OCI-LY3 (cell line): Measurements from ENCODE around the gene CAV1.

Experiments
- H2AFZ ChIP-seq: fragments of 200-600, 300-600 bp; shearing (Covaris generic); 2 replicates; pipeline ENCODE4 v1.6.0; 2014; ENCODE audit warnings: antibody characterized with exemption, low read depth, low read length
- H3K27ac ChIP-seq: fragments of 200-600, 300-600 bp; sonication (generic); 2 replicates; pipeline ENCODE4 v1.5.1; 2014; ENCODE audit warnings: mild to moderate bottlenecking, low read length, moderate library complexity, mixed read lengths
- H3K27me3 ChIP-seq: fragments of 200-600, 300-600 bp; sonication (generic); 2 replicates; pipeline ENCODE4 v1.6.1; 2014; ENCODE audit warnings: low read depth, low read length, mixed read lengths
- H3K36me3 ChIP-seq: fragments of 200-600, 300-600 bp; sonication (generic); replicated peaks from 2 replicates; pipeline ENCODE3; 2014; ENCODE audit warnings: low read depth, low read length, mixed read lengths
- H3K4me1 ChIP-seq: fragments of 300-600, 200-600 bp; sonication (generic); 2 replicates; pipeline ENCODE4 v1.6.1; 2014; ENCODE audit warnings: low read length, mixed read lengths
- H3K4me2 ChIP-seq: fragments of 200-600, 300-600 bp; sonication (generic); 2 replicates; pipeline ENCODE4 v1.6.1; 2014; ENCODE audit warnings: low read length, mixed read lengths
- H3K4me3 ChIP-seq: fragments of 300-600, 200-600 bp; sonication (generic); 2 replicates; pipeline ENCODE4 v1.5.1; 2014; ENCODE audit warnings: antibody characterized with exemption, mild to moderate bottlenecking, low read length, moderate library complexity
- H3K79me2 ChIP-seq: fragments of 300-600, 200-600 bp; shearing (Covaris generic); 2 replicates; pipeline ENCODE4 v1.6.1; 2014; ENCODE audit warnings: mild to moderate bottlenecking, low read length, mixed read lengths
- H3K9ac ChIP-seq: fragments of 300-600, 200-600 bp; shearing (Covaris generic); 2 replicates; pipeline ENCODE4 v1.6.0; 2014; ENCODE audit warnings: mild to moderate bottlenecking, low read length, moderate library complexity
- H3K9me3 ChIP-seq: fragments of 200-600, 300-600 bp; shearing (Covaris generic); 2 replicates; pipeline ENCODE4 v1.6.1; 2014; ENCODE audit warnings: low read length, mixed read lengths; ENCODE audit not compliant: insufficient read depth
- H4K20me1 ChIP-seq: fragments of 200-600, 300-600 bp; sonication (generic); 2 replicates; pipeline ENCODE4 v1.6.1; 2016; ENCODE audit warnings: low read length, mixed read lengths; ENCODE audit not compliant: insufficient read depth
- EZH2phosphoT487 ChIP-seq: fragments of 200-600 bp; shearing (Covaris generic); IDR thresholded peaks from 2 replicates; pipeline ENCODE4 v1.6.1; 2018; ENCODE audit warnings: antibody characterized with exemption, mixed run types, low read depth
- TF ChIP-seq, protein P1 (sequence below): fragments of 200-600, 300-600 bp; sonication (generic); IDR thresholded peaks from 2 replicates; pipeline ENCODE4 v1.5.1; 2014; ENCODE audit warnings: antibody characterized with exemption, low read length, low read depth

CAV1 gene

DNA sequence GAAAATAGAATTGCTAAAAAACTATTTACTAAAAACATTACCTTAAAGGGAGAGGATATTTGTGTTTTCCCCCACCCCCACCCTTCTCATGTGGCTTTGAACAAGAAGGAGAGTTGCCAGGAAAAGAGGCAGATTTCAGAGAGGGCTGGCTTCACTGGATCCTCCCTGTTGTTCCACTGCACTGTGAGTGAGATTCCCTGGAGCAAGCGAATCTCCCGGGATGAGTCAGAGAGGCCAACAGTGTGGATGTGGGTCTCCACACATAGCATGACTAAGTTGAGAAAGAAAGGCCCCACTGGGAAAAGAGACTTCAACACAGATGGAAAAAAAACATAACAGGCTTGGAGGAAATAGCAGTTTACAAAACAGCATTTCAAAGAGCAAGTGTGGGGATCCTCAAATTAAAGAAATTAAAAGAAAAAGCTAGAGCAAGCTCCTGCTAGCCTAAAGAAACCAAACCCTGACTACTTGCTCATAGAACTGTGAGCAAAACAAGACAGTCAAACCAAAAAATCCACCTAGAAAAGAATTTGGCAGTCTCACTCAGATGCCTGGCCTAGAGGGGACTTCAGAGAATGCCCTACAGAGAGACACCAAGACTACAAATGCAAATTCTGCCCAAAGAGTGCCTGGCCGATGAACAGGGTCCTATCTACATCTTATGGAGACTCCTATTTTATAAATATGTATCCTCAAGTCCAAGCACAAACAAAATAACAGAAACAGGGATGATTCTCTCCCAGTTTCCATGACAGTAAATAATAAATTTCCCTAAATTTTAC, 3.4 kb downstream of the CAV1 start:
- H3K4me3 ChIP-seq = no peak overlapping the region
- peak overlapping the region; percentile 37 for H3K27ac ChIP-seq
- TF ChIP-seq, protein P1, sequence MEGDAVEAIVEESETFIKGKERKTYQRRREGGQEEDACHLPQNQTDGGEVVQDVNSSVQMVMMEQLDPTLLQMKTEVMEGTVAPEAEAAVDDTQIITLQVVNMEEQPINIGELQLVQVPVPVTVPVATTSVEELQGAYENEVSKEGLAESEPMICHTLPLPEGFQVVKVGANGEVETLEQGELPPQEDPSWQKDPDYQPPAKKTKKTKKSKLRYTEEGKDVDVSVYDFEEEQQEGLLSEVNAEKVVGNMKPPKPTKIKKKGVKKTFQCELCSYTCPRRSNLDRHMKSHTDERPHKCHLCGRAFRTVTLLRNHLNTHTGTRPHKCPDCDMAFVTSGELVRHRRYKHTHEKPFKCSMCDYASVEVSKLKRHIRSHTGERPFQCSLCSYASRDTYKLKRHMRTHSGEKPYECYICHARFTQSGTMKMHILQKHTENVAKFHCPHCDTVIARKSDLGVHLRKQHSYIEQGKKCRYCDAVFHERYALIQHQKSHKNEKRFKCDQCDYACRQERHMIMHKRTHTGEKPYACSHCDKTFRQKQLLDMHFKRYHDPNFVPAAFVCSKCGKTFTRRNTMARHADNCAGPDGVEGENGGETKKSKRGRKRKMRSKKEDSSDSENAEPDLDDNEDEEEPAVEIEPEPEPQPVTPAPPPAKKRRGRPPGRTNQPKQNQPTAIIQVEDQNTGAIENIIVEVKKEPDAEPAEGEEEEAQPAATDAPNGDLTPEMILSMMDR = no peak
- TF ChIP-seq EZH2phosphoT487 = no peak
- no peak overlapping the region for H3K9ac ChIP-seq
- no peaks in the 10 kb centered on the region for H3K9me3 ChIP-seq
- no peak overlapping the region for H2AFZ ChIP-seq
- H3K27me3 ChIP-seq = peaks cover 10% of the 10 kb centered on the region
- 0 out of 2 replicates have a peak, but pooled peaks cover 5% of the 10 kb centered on the region for H4K20me1 ChIP-seq
- H3K4me2 ChIP-seq = peak overlapping the region; percentile 98
- peaks cover 3% of the 10 kb centered on the region; the same call in 1 of the 2 replicates for H3K79me2 ChIP-seq
- peaks cover 44% of the 10 kb centered on the region for H3K4me1 ChIP-seq
- H3K36me3 ChIP-seq = peaks cover 22% of the 10 kb centered on the region

DNA sequence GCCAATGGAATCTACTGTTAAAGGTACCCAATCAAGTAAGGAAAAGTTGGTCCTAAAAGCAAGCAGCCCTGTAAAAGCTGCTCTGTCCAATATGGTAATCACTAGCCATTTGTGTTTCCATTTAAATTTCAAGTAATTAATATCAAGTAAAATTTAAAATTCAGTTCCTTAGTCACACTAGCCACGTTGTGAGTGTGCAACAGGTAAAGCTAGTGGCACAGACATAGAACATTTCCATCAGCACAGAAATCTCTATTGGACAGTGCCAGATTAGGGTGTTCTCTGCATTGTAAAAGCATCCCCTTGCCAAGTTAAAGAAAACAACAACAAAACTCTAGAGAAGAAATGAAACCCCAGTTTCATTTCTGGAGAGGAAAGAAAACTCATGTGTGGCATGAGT, 4.4 kb downstream of the CAV1 start:
- Histone ChIP-seq H2AFZ (no peak overlapping the region), H3K9ac (no peak overlapping the region), H3K27ac (no peak overlapping the region), H3K79me2 (peaks cover 3% of the 10 kb centered on the region; the same call in 1 of the 2 replicates), H3K4me2 (peak overlapping the region; percentile 42), H3K4me1 (peaks cover 41% of the 10 kb centered on the region), H4K20me1 (0 out of 2 replicates have a peak, but pooled peaks cover 5% of the 10 kb centered on the region), H3K9me3 (no peaks in the 10 kb centered on the region), H3K36me3 (peaks cover 22% of the 10 kb centered on the region), H3K27me3 (no peaks in the 10 kb centered on the region), H3K4me3 (no peak overlapping the region; the same call in 1 of the 2 replicates)
- TF ChIP-seq EZH2phosphoT487 = no peak

DNA sequence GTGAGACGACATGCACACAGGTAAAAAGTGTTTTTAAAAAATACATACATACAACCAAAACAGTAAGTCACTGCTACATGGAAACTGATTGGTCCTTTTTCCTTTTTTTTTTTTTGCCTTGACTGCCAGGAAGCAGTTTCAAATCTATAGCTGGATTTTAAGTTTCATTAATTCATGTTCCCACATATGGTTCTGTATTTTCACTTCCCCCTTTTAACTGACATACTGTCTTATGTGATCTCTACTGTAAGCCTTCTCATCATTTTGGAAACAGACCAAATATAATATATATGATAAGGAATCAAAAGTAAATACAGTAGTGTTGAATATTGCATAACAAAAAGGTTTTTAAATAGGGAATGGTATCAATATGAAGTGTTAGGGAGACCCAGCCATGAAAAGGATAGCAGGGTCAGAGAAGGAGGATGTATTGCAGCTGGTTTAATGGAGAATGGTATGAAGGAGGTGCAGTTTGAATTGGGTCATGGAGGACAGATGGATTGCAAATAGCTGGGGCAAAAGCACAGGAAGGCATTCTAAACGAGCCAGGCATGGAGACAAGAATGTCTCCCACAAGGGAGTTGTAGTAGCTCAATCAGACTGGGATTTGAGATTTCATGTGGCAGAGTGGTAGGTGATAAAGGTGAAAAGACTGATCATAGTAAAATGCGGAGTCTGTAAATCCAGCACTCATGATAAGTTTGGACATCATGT, 5.4 kb downstream of the CAV1 start:
- no peak overlapping the region for H3K27ac ChIP-seq
- TF ChIP-seq EZH2phosphoT487 = no peak
- TF ChIP-seq, protein P1 = no peak
- peaks cover 3% of the 10 kb centered on the region; the same call in 1 of the 2 replicates for H3K79me2 ChIP-seq
- H3K9me3 ChIP-seq = no peaks in the 10 kb centered on the region
- peak overlapping the region; percentile 42 for H3K4me2 ChIP-seq
- H3K4me1 ChIP-seq = peaks cover 41% of the 10 kb centered on the region
- 0 out of 2 replicates have a peak, but pooled peaks cover 5% of the 10 kb centered on the region for H4K20me1 ChIP-seq
- H3K4me3 ChIP-seq = peak overlapping the region; percentile 10; the same call in 1 of the 2 replicates
- H2AFZ ChIP-seq = no peak overlapping the region
- no peaks in the 10 kb centered on the region for H3K27me3 ChIP-seq
- H3K36me3 ChIP-seq = peaks cover 28% of the 10 kb centered on the region
- no peak overlapping the region for H3K9ac ChIP-seq

DNA sequence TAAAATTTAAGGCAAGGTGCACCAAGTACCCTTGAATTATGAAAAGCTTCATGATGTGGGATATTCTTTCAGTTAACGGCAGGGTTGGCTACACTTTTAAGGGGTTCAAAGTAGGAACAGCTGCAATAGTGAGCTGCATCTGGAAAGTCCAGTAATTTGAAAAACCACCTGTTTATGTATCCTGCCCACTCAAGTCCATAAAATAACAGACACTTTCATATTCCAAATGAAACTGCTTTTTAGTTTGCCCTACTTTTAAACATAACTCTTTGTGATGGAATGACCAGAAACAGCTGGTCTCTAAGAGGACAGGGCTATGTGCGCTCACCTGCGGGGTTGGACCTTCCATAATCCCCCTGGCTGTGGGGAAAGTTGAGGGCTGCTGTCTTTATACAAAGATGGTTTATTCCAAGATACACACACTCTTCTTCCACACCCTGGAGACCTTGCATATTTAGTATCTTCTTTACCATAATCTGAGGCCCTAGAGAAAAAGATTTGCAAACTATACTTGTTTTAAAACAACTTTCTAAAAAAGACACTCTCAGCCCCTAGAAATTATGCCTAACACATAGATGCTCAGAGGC, 7.4 kb downstream of the CAV1 start:
- H3K4me2 ChIP-seq = no peak overlapping the region
- H3K4me1 ChIP-seq = peaks cover 33% of the 10 kb centered on the region
- H3K9ac ChIP-seq = no peak overlapping the region
- 0 out of 2 replicates have a peak, but pooled peaks cover 5% of the 10 kb centered on the region for H4K20me1 ChIP-seq
- H3K9me3 ChIP-seq = no peaks in the 10 kb centered on the region
- no peak overlapping the region for H2AFZ ChIP-seq
- no peaks in the 10 kb centered on the region for H3K79me2 ChIP-seq
- no peak overlapping the region for H3K27ac ChIP-seq
- TF ChIP-seq, protein P1 = no peak
- no peak for TF ChIP-seq EZH2phosphoT487
- H3K36me3 ChIP-seq = peaks cover 41% of the 10 kb centered on the region
- H3K4me3 ChIP-seq = no peak overlapping the region
- H3K27me3 ChIP-seq = no peaks in the 10 kb centered on the region
